Measurements from ENCODE around the gene LY6G6F.

LY6G6F gene

GRCh38 chr6:31744422-31744821 lies 37.8 kb downstream of the LY6G6F start:
- TF ChIP-seq CTCF (conservative IDR thresholded peaks at IDR 0.05; ENCODE audit: low read depth, low read length), result no peak
- H3K4me3 ChIP-seq (ENCODE audit: low read depth, low read length), result no peak overlapping the region
- DNase-seq (ENCODE audit: low read depth), result no peak

GRCh38 chr6:31749301-31750036 lies 42.8 kb downstream of the LY6G6F start:
- TF ChIP-seq CTCF (conservative IDR thresholded peaks at IDR 0.05; ENCODE audit: low read depth, low read length), result no peak
- DNase-seq (ENCODE audit: low read depth), result no peak

GRCh38 chr6:31750411-31751022 lies 43.9 kb downstream of the LY6G6F start:
- no peak overlapping the region for H3K4me3 ChIP-seq (ENCODE audit: low read depth, low read length)
- TF ChIP-seq CTCF (conservative IDR thresholded peaks at IDR 0.05; ENCODE audit: low read depth, low read length), result no peak
- DNase-seq (ENCODE audit: low read depth), result peak; percentile 38

More at GRCh38 chr6:31749301-31750036, 42.8 kb downstream of the LY6G6F start:
- H3K4me3 ChIP-seq (ENCODE audit: low read depth, low read length), result no peak overlapping the region

- TF ChIP-seq CTCF (conservative IDR thresholded peaks at IDR 0.05; ENCODE audit: low read depth, low read length), result no peak
- no peak overlapping the region for H3K4me3 ChIP-seq (ENCODE audit: low read depth, low read length)
- peak; percentile 75 for DNase-seq (ENCODE audit: low read depth)
Measured at GRCh38 chr6:31752739-31753319, 46.2 kb downstream of the LY6G6F start.

- H3K4me3 ChIP-seq (ENCODE audit: low read depth, low read length), result no peak overlapping the region
- DNase-seq (ENCODE audit: low read depth), result no peak
- TF ChIP-seq CTCF (conservative IDR thresholded peaks at IDR 0.05; ENCODE audit: low read depth, low read length), result no peak
Measured at GRCh38 chr6:31758281-31758680, 51.6 kb downstream of the LY6G6F start.

All from choroid plexus epithelial cell (primary cell).